PC-3 (cell line): ENCODE results near the gene TTK. TPM values are rescaled to one million over a fixed set of nuclear protein-coding genes. Genes with fewer than 3 reads are reported as not detected.
"Not testable (repeated sequence)": the region's sequence is repeated elsewhere in the genome, so short reads cannot be mapped to it uniquely, and the experiment has no call there.

Experiments
- ATAC-seq: fragments of 200-7000 bp; cut with Tn5 transposase; 2 replicates; pipeline ENCODE4 v1.9.1; 2020; ENCODE audit warnings: mild to moderate bottlenecking, moderate library complexity
- BruUV-seq: library from RNA; stranded (reverse); fragments of 400-500 nt; replicated peaks from 2 replicates; lab custom pipeline; 2021; lab: Mats Ljungman, UMichigan
- CTCF ChIA-PET: fragments of 300-600 bp; sonication (Branson Sonifier 250); formaldehyde crosslinking; loops from one replicate; lab custom pipeline; 2022; ENCODE audit warnings: antibody characterized with exemption; lab: Charles Lee
- POLR2A ChIA-PET: fragments of 300-600 bp; sonication (Branson Sonifier 250); formaldehyde crosslinking; loops from one replicate; lab custom pipeline; 2022; ENCODE audit warnings: antibody characterized with exemption; ENCODE audit not compliant: unreplicated experiment; lab: Charles Lee
- DNase-seq: peaks from one replicate; pipeline ENCODE4 v3.0.0-alpha.2; 2015
- H2AFZ ChIP-seq: fragments of 300-600 bp; sonication (generic); 2 replicates; pipeline ENCODE4 v1.6.0; 2016; ENCODE audit warnings: antibody characterized with exemption, low read length
- H3F3A ChIP-seq: fragments of 300-600 bp; sonication (generic); one replicate; pipeline ENCODE4 v1.6.0; 2017; ENCODE audit warnings: antibody characterized with exemption, low read length, control low read depth, mild to moderate bottlenecking; ENCODE audit not compliant: unreplicated experiment
- H3K27ac ChIP-seq: fragments of 300-600 bp; sonication (generic); 2 replicates; pipeline ENCODE4 v1.5.1; 2016; ENCODE audit warnings: mild to moderate bottlenecking, low read length
- H3K27me3 ChIP-seq: fragments of 300-600 bp; sonication (generic); 2 replicates; pipeline ENCODE4 v1.6.1; 2016; ENCODE audit warnings: low read length, mixed read lengths
- H3K36me3 ChIP-seq: fragments of 300-600 bp; sonication (generic); 2 replicates; pipeline ENCODE4 v1.6.1; 2016; ENCODE audit warnings: low read depth, mixed run types, low read length, mixed read lengths
- H3K4me1 ChIP-seq: fragments of 300-600 bp; sonication (generic); 2 replicates; pipeline ENCODE4 v1.5.1; 2016; ENCODE audit warnings: low read length; ENCODE audit not compliant: insufficient read depth
- H3K4me2 ChIP-seq: fragments of 300-600 bp; sonication (generic); 2 replicates; pipeline ENCODE4 v1.6.0; 2016; ENCODE audit warnings: low read length
- H3K4me3 ChIP-seq: fragments of 300-600 bp; sonication (generic); 2 replicates; pipeline ENCODE4 v1.5.1; 2016; ENCODE audit warnings: mild to moderate bottlenecking, low read length, mixed read lengths
- H3K79me2 ChIP-seq: fragments of 300-600 bp; sonication (generic); 2 replicates; pipeline ENCODE4 v1.6.1; 2017; ENCODE audit warnings: low read length, mixed read lengths
- H3K9ac ChIP-seq: fragments of 300-600 bp; sonication (generic); 2 replicates; pipeline ENCODE4 v1.6.0; 2016; ENCODE audit warnings: mild to moderate bottlenecking, low read length
- H3K9me2 ChIP-seq: fragments of 300-600 bp; sonication (generic); replicated peaks from 2 replicates; pipeline ENCODE4 v1.6.1; 2016; ENCODE audit warnings: mixed run types, low read length, mixed read lengths
- H3K9me3 ChIP-seq: fragments of 300-600 bp; sonication (generic); 2 replicates; pipeline ENCODE4 v1.6.1; 2016; ENCODE audit warnings: low read length, mixed read lengths
- H4K20me1 ChIP-seq: fragments of 300-600 bp; sonication (generic); 2 replicates; pipeline ENCODE4 v1.6.1; 2016; ENCODE audit warnings: low read length, mixed read lengths
- EZH2 ChIP-seq: fragments of 300-600 bp; sonication (generic); IDR thresholded peaks from one replicate; pipeline ENCODE4 v1.6.1; 2017; ENCODE audit warnings: antibody characterized with exemption, mild to moderate bottlenecking, low read length; ENCODE audit not compliant: unreplicated experiment
- EZH2phosphoT487 ChIP-seq: fragments of 300-600 bp; sonication (generic); IDR thresholded peaks from 2 replicates; pipeline ENCODE4 v1.6.1; 2018; ENCODE audit warnings: mild to moderate bottlenecking, antibody characterized with exemption, low read length, borderline replicate concordance
- intact Hi-C: fragments of 100-400 bp; cut with micrococcal nuclease; formaldehyde crosslinking; loops from 2 replicates; pipeline ENCODE4 v1.9.0; 2023
- total RNA-seq: library from RNA; depleted of rRNA; stranded (reverse); fragments of >200 nt; gene quantifications from 2 replicates; pipeline ENCODE4 v1.2.3, GENCODE V29; 2014
- TF ChIP-seq, protein P1 (sequence below): fragments of 300-600 bp; sonication (generic); conservative IDR thresholded peaks from 2 replicates; pipeline ENCODE4 v1.5.1; 2017; ENCODE audit warnings: antibody characterized with exemption, low read depth, mild to moderate bottlenecking, low read length

Gene TTK
- total RNA-seq, 1 experiment from 2014 or later: 39.0 TPM

DNA sequence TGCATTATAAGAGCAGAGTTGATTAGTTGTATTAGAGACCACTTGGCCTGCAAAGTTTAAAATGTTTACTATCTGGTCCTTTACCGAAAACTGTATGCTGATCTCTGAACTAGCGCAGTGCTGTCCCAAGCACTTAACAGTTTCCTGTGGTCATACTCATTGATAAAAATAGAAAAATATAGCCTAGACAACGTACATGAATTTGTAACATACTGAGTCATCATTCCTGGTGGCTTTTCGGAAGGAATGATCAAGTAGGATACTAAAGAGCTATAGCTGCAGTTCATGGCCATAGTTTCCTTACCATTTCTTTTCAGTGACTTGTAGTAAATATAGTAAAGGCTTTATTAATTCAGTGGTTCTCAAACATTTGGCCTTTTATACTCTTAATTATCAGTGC is 18.4 kb downstream of the TTK start:
- Histone ChIP-seq H3K79me2 (no peaks in the 10 kb centered on the region), H3K4me3 (no peak overlapping the region), H3K27ac (no peak overlapping the region), H3K4me2 (no peak overlapping the region), H3K36me3 (peaks cover 16% of the 10 kb centered on the region), H3K9me2 (no peaks in the 10 kb centered on the region), H3K9me3 (no peaks in the 10 kb centered on the region), H3F3A (no peaks in the 10 kb centered on the region), H2AFZ (no peak overlapping the region), H3K4me1 (no peaks in the 10 kb centered on the region), H4K20me1 (no peaks in the 10 kb centered on the region), H3K9ac (no peak overlapping the region), H3K27me3 (no peaks in the 10 kb centered on the region)
- POLR2A ChIA-PET: no interaction called here
- TF ChIP-seq EZH2 (no peak), EZH2phosphoT487 (no peak)
- TF ChIP-seq, protein P1, sequence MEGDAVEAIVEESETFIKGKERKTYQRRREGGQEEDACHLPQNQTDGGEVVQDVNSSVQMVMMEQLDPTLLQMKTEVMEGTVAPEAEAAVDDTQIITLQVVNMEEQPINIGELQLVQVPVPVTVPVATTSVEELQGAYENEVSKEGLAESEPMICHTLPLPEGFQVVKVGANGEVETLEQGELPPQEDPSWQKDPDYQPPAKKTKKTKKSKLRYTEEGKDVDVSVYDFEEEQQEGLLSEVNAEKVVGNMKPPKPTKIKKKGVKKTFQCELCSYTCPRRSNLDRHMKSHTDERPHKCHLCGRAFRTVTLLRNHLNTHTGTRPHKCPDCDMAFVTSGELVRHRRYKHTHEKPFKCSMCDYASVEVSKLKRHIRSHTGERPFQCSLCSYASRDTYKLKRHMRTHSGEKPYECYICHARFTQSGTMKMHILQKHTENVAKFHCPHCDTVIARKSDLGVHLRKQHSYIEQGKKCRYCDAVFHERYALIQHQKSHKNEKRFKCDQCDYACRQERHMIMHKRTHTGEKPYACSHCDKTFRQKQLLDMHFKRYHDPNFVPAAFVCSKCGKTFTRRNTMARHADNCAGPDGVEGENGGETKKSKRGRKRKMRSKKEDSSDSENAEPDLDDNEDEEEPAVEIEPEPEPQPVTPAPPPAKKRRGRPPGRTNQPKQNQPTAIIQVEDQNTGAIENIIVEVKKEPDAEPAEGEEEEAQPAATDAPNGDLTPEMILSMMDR: no peak
- intact Hi-C loops: no loop called here
- BruUV-seq: no TSS peak
- ATAC-seq (no peak), DNase-seq (no peak)
- CTCF ChIA-PET: no interaction called here

DNA sequence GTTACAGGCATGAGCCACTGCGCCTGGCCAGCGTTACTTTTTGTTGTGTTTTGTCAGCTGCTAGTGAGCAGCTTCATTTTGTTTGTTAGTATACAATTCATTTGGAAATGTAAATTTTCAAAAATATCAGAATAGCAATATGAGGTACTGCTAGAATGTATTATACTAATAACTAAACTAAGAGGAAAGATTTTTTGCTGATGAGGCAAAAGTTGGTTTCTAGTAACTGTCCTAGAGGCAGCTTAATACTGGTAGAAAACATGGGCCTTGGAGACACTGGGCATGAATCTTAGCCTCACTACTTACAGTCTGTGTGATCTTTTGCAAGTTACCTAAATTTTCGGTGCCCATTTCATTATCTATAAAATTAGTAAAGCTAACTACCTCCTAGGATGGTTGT is 24.1 kb downstream of the TTK start:
- Histone ChIP-seq H3F3A (no peaks in the 10 kb centered on the region), H3K9me2 (no peaks in the 10 kb centered on the region), H3K79me2 (no peaks in the 10 kb centered on the region), H3K27me3 (no peaks in the 10 kb centered on the region), H3K4me2 (no peak overlapping the region), H4K20me1 (no peaks in the 10 kb centered on the region), H2AFZ (no peak overlapping the region), H3K27ac (no peak overlapping the region), H3K4me3 (no peak overlapping the region), H3K9ac (no peak overlapping the region), H3K4me1 (no peaks in the 10 kb centered on the region), H3K9me3 (no peaks in the 10 kb centered on the region), H3K36me3 (peaks cover 45% of the 10 kb centered on the region)
- no TSS peak for BruUV-seq
- TF ChIP-seq, protein P1: no peak
- TF ChIP-seq EZH2phosphoT487 (no peak), EZH2 (no peak)
- no peak for ATAC-seq
- intact Hi-C loops: no loop called here
- ChIA-PET POLR2A (no interaction called here), CTCF (no interaction called here)
- no peak for DNase-seq

DNA sequence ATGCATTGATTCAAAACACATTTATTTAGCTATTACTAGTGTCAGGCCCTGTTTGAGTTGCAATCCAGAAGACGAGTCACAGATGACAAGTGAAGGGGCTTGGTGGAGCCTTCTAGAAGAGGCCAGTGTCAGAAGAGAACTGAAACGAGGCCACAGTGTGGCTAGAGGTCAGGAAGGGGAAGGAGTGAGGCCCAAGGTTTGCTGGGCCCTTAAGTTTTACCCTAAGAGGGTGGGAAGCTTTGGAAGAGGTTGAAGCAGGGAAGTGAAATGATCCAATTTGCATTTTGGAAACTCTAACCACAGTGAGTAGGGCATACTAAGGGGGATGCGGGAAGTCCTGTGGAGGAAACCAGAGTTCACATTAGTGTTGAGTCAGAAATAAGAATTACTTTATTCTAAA is 25.0 kb downstream of the TTK start:
- CTCF ChIA-PET: no interaction called here
- ATAC-seq (no peak), DNase-seq (no peak)
- H2AFZ ChIP-seq: no peak overlapping the region
- BruUV-seq: no TSS peak
- no peak overlapping the region for H3K4me2 ChIP-seq
- H3K4me1 ChIP-seq: no peaks in the 10 kb centered on the region
- H3K79me2 ChIP-seq: no peaks in the 10 kb centered on the region
- POLR2A ChIA-PET: no interaction called here
- H4K20me1 ChIP-seq: no peaks in the 10 kb centered on the region
- no peaks in the 10 kb centered on the region for H3F3A ChIP-seq
- peaks cover 45% of the 10 kb centered on the region for H3K36me3 ChIP-seq
- no peaks in the 10 kb centered on the region for H3K9me2 ChIP-seq
- TF ChIP-seq EZH2phosphoT487: no peak
- TF ChIP-seq, protein P1: no peak
- no peak for TF ChIP-seq EZH2
- no peak overlapping the region for H3K4me3 ChIP-seq
- H3K27me3 ChIP-seq: no peaks in the 10 kb centered on the region
- no peaks in the 10 kb centered on the region for H3K9me3 ChIP-seq
- H3K27ac ChIP-seq: no peak overlapping the region
- intact Hi-C loops: no loop called here
- no peak overlapping the region for H3K9ac ChIP-seq

DNA sequence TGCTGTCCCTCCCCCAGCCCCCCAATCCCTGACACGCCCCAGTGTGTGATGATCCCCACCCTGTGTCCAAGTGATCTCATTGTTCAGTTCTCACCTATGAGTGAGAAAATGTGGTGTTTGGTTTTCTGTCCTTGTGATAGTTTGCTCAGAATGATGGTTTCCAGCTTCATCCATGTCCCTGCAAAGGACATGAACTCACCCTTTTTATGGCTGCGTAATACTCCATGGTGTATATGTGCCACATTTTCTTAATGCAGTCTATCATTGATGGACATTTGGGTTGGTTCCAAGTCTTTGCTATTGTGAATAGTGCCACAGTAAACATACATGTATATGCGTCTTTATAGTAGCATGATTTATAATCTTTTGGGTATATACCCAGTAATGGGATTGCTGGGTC is 43.8 kb downstream of the TTK start:
- H3K9ac ChIP-seq, H3K36me3 ChIP-seq, H3K4me3 ChIP-seq, H4K20me1 ChIP-seq, H3K4me1 ChIP-seq, BruUV-seq, intact Hi-C loops, ATAC-seq, DNase-seq, H3K4me2 ChIP-seq, H3K9me3 ChIP-seq, CTCF ChIA-PET, H3K9me2 ChIP-seq, POLR2A ChIA-PET, H3K27ac ChIP-seq, H2AFZ ChIP-seq, H3K27me3 ChIP-seq, H3K79me2 ChIP-seq, H3F3A ChIP-seq: not testable (repeated sequence)
